Measurements from ENCODE around the gene CRIP2. TPM values are rescaled to one million over a fixed set of nuclear protein-coding genes. Genes with fewer than 3 reads are reported as not detected.

CRIP2 gene
- total and polyA plus RNA-seq, 9 of the 15 experiments (the other 6 are each of a cell fraction or from before 2014, with no cell fraction given) = 0.18 to 2.0 (median 0.69) TPM; not detected in 1

GRCh38 chr14:105490267-105490571 lies 15.6 kb downstream of the CRIP2 start (continued):
- TF ChIP-seq MGA (IDR thresholded peaks at IDR 0.05) (no peak), JUNB (CRISPR knock-in tag; conservative IDR thresholded peaks at IDR 0.05) (no peak), BACH1 (tag; IDR thresholded peaks at IDR 0.05) (no peak), VEZF1 (CRISPR knock-in tag; IDR thresholded peaks at IDR 0.05) (peak; percentile 49), THAP12 (CRISPR knock-in tag; IDR thresholded peaks at IDR 0.05) (no peak), SIX5 (IDR thresholded peaks at IDR 0.05; ENCODE audit: borderline replicate concordance in 1 of 2, insufficient read depth in 1 of 2, low read depth in 1 of 2, low read length in 2 of 2) (no peak), ZNF253 (CRISPR knock-in tag; conservative IDR thresholded peaks at IDR 0.05) (no peak), FOXP4 (CRISPR knock-in tag; IDR thresholded peaks at IDR 0.05; ENCODE audit: borderline replicate concordance) (no peak), U2AF2 (optimal IDR thresholded peaks at IDR 0.05; ENCODE audit: low read depth, low read length) (no peak), EHMT2 (IDR thresholded peaks at IDR 0.05) (no peak), NCOA6 (IDR thresholded peaks at IDR 0.05) (no peak)
